HEK293T (cell line): ENCODE data around the gene EED.

Experiments used
- ARNT ChIP-seq: fragments of 450-650 bp; IDR thresholded peaks from 2 replicates; pipeline ENCODE4 v1.6.1; 2017; ENCODE audit warnings: mild to moderate bottlenecking
- FOXK2 ChIP-seq: fragments of 450-650 bp; IDR thresholded peaks from 2 replicates; pipeline ENCODE4 v1.6.1; 2016; ENCODE audit warnings: mild to moderate bottlenecking
- FOXM1 ChIP-seq: fragments of 450-650 bp; IDR thresholded peaks from 2 replicates; pipeline ENCODE4 v1.6.1; 2017; ENCODE audit warnings: mild to moderate bottlenecking, borderline replicate concordance
- PKNOX1 ChIP-seq: fragments of 450-650 bp; IDR thresholded peaks from 2 replicates; pipeline ENCODE4 v1.6.1; 2016

GRCh38 chr11:86240164-86240563 lies 4.4 kb upstream of the EED start:
- TF ChIP-seq PKNOX1, result no peak
- no peak for TF ChIP-seq FOXM1
- TF ChIP-seq ARNT, result no peak
- TF ChIP-seq FOXK2, result no peak
